ENCODE results near the gene GRIK2. TPM values are rescaled to one million over a fixed set of nuclear protein-coding genes. Genes with fewer than 3 reads are reported as not detected.

GRIK2 gene
- total RNA-seq, 1 experiment from 2014 or later, result 0.55 TPM

DNA sequence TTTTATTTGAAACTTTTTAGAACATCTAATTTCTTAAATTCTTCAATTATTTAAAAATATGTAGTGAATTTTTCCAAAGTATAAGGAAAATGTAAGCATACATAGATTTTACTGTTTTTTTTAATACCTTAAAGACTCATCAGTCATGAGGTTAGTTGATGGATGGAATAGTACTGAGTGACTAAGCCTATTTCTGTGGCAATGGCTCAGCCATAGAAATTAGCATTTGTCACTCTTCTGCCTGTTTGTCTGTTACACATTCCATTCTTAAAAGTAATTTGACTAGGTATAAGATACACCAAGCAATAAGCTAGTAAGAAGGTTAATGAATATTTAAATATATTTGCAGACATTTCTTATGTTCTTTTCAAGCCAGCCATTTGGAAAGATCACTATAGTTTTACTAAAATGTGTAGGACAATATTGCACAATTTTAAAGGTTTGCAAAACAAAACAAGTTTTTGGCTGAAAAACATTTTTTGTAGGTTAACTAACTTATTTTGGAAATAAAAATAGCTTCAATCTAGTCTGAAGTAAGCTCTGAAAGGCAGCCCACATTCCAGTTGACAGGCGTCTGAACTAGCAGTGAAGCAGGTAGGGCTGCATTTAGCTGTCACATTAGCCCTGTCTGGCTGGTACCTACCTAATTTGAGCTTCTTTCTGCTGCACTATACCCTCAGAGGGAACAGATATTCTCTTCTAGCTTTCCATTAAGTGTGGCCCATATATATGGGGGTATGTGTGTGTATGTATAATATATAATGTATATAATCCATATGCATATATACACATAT lies 385.7 kb downstream of the GRIK2 start:
- intact Hi-C loops (cut with micrococcal nuclease), result no loop called here
- ChIA-PET POLR2A (ENCODE audit: unreplicated experiment) (interaction anchor here (0.7 kb wide), 1 partner anchor 385 kb away, joined by 3 read pairs; the partner anchor contains the start of gene GRIK2), CTCF (no interaction called here)
- Histone ChIP-seq H3K27ac (ENCODE audit: low read length) (no peak overlapping the region), H3K27me3 (ENCODE audit: low read length) (no peaks in the 10 kb centered on the region), H3K79me2 (ENCODE audit: low read length) (no peaks in the 10 kb centered on the region), H3K9me2 (replicated peaks; ENCODE audit: low read length) (no peaks in the 10 kb centered on the region), H3K9ac (ENCODE audit: low read length) (no peak overlapping the region), H3K9me3 (ENCODE audit: low read length) (no peaks in the 10 kb centered on the region), H3K4me1 (ENCODE audit: insufficient read depth, low read length) (no peaks in the 10 kb centered on the region), H4K20me1 (ENCODE audit: low read length) (no peaks in the 10 kb centered on the region), H3K4me3 (ENCODE audit: low read length) (no peak overlapping the region), H2AFZ (ENCODE audit: low read length) (no peak overlapping the region), H3K36me3 (ENCODE audit: low read depth, low read length) (no peaks in the 10 kb centered on the region), H3F3A (ENCODE audit: low read length, unreplicated experiment) (no peaks in the 10 kb centered on the region), H3K4me2 (ENCODE audit: low read length) (no peak overlapping the region)
- peak; percentile 50 for ATAC-seq
- peak; percentile 13 for DNase-seq
- no peak for TF ChIP-seq EZH2phosphoT487 (IDR thresholded peaks at IDR 0.05; ENCODE audit: borderline replicate concordance, low read length)
- no peak for TF ChIP-seq EZH2 (IDR thresholded peaks at IDR 0.05; ENCODE audit: low read length, unreplicated experiment)
- TF ChIP-seq, protein P1, sequence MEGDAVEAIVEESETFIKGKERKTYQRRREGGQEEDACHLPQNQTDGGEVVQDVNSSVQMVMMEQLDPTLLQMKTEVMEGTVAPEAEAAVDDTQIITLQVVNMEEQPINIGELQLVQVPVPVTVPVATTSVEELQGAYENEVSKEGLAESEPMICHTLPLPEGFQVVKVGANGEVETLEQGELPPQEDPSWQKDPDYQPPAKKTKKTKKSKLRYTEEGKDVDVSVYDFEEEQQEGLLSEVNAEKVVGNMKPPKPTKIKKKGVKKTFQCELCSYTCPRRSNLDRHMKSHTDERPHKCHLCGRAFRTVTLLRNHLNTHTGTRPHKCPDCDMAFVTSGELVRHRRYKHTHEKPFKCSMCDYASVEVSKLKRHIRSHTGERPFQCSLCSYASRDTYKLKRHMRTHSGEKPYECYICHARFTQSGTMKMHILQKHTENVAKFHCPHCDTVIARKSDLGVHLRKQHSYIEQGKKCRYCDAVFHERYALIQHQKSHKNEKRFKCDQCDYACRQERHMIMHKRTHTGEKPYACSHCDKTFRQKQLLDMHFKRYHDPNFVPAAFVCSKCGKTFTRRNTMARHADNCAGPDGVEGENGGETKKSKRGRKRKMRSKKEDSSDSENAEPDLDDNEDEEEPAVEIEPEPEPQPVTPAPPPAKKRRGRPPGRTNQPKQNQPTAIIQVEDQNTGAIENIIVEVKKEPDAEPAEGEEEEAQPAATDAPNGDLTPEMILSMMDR (conservative IDR thresholded peaks at IDR 0.05; ENCODE audit: low read depth, low read length), result no peak
- no TSS peak for BruUV-seq (replicated peaks)

DNA sequence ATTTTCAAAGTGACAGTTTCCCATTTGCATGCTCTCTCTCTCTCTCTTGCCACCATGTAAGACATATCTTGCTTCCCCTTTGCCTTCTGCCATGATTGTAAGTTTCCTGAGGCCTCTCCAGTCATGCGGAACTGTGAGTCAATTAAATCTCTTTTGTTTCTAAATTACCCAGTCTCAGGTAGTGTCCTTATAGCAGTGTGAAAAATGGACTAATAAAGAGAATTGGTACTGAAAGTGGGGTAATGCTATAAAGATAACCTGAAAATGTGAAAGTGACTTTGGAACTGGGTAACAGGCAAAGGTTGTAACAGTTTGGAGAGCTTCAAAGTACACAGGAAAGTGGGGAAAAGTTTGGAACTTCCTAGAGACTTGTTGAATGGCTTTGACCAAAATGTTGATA lies 389.8 kb downstream of the GRIK2 start:
- Histone ChIP-seq H3K4me3 (ENCODE audit: low read length) (no peak overlapping the region), H3K27me3 (ENCODE audit: low read length) (no peaks in the 10 kb centered on the region), H4K20me1 (ENCODE audit: low read length) (no peaks in the 10 kb centered on the region), H3K36me3 (ENCODE audit: low read depth, low read length) (no peaks in the 10 kb centered on the region), H3K9ac (ENCODE audit: low read length) (no peak overlapping the region), H3K4me2 (ENCODE audit: low read length) (no peak overlapping the region), H3K9me3 (ENCODE audit: low read length) (no peaks in the 10 kb centered on the region), H3K27ac (ENCODE audit: low read length) (no peak overlapping the region), H3K79me2 (ENCODE audit: low read length) (no peaks in the 10 kb centered on the region), H3F3A (ENCODE audit: low read length, unreplicated experiment) (no peaks in the 10 kb centered on the region), H3K4me1 (ENCODE audit: insufficient read depth, low read length) (no peaks in the 10 kb centered on the region), H2AFZ (ENCODE audit: low read length) (no peak overlapping the region), H3K9me2 (replicated peaks; ENCODE audit: low read length) (no peaks in the 10 kb centered on the region)
- ChIA-PET CTCF (no interaction called here), POLR2A (ENCODE audit: unreplicated experiment) (no interaction called here)
- intact Hi-C loops (cut with micrococcal nuclease), result no loop called here
- no peak for ATAC-seq
- no peak for DNase-seq
- no TSS peak for BruUV-seq (replicated peaks)
- TF ChIP-seq EZH2phosphoT487 (IDR thresholded peaks at IDR 0.05; ENCODE audit: borderline replicate concordance, low read length) (no peak), EZH2 (IDR thresholded peaks at IDR 0.05; ENCODE audit: low read length, unreplicated experiment) (no peak)
- TF ChIP-seq, protein P1 (conservative IDR thresholded peaks at IDR 0.05; ENCODE audit: low read depth, low read length), result no peak

DNA sequence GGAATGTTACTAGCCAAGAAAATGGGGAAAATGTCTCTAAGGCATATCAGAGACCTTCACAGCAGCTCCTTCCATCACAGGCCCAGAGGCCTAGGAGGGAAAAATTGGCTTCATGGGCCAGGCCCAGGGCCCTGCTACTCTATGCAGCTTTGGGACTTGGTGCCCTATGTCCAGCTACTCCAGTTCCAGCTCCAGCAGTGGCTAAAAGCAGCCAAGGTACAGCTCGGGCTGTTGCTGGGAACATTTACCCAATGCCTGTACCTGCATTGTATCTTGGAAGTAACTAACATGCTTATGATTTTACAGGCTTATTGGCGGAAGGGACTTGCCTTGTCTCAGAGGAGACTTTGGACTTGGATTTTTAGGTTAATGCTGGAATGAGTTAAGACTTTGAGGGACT lies 390.6 kb downstream of the GRIK2 start:
- Histone ChIP-seq H3K27me3 (ENCODE audit: low read length) (no peaks in the 10 kb centered on the region), H3K9me3 (ENCODE audit: low read length) (no peaks in the 10 kb centered on the region), H3K4me1 (ENCODE audit: insufficient read depth, low read length) (no peaks in the 10 kb centered on the region), H3F3A (ENCODE audit: low read length, unreplicated experiment) (no peaks in the 10 kb centered on the region), H3K36me3 (ENCODE audit: low read depth, low read length) (no peaks in the 10 kb centered on the region), H3K79me2 (ENCODE audit: low read length) (no peaks in the 10 kb centered on the region), H3K9me2 (replicated peaks; ENCODE audit: low read length) (no peaks in the 10 kb centered on the region), H4K20me1 (ENCODE audit: low read length) (no peaks in the 10 kb centered on the region), H3K9ac (ENCODE audit: low read length) (no peak overlapping the region), H3K4me2 (ENCODE audit: low read length) (no peak overlapping the region), H2AFZ (ENCODE audit: low read length) (no peak overlapping the region), H3K4me3 (ENCODE audit: low read length) (no peak overlapping the region), H3K27ac (ENCODE audit: low read length) (no peak overlapping the region)
- no TSS peak for BruUV-seq (replicated peaks)
- ATAC-seq (no peak), DNase-seq (no peak)
- ChIA-PET POLR2A (ENCODE audit: unreplicated experiment) (no interaction called here), CTCF (no interaction called here)
- TF ChIP-seq EZH2phosphoT487 (IDR thresholded peaks at IDR 0.05; ENCODE audit: borderline replicate concordance, low read length) (no peak), EZH2 (IDR thresholded peaks at IDR 0.05; ENCODE audit: low read length, unreplicated experiment) (no peak)
- TF ChIP-seq, protein P1 (conservative IDR thresholded peaks at IDR 0.05; ENCODE audit: low read depth, low read length), result no peak
- intact Hi-C loops (cut with micrococcal nuclease), result no loop called here
